VCaP (cell line): ENCODE results near the gene MAPK14.
A peak's percentile ranks its signal among the peaks of the same experiment; 100 is the strongest.

Source experiments
- H3K27ac ChIP-seq: fragments of 450-650 bp; 2 replicates; pipeline ENCODE4 v1.5.1; 2017
- CTCF ChIP-seq: fragments of 450-650 bp; conservative IDR thresholded peaks from 2 replicates; pipeline ENCODE4 v1.5.1; 2017; ENCODE audit warnings: mild to moderate bottlenecking, moderate library complexity

Gene MAPK14

GRCh38 chr6:36095497-36096391, 68.1 kb downstream of the MAPK14 start:
- no peak overlapping the region for H3K27ac ChIP-seq
- TF ChIP-seq CTCF: peak; percentile 64

GRCh38 chr6:36098253-36098919, 70.8 kb downstream of the MAPK14 start:
- TF ChIP-seq CTCF: no peak
- no peak overlapping the region for H3K27ac ChIP-seq

- H3K27ac ChIP-seq: no peak overlapping the region
- no peak for TF ChIP-seq CTCF
Measured at GRCh38 chr6:36098920-36099647, 71.5 kb downstream of the MAPK14 start.

- TF ChIP-seq CTCF: no peak
- H3K27ac ChIP-seq: no peak overlapping the region
Measured at GRCh38 chr6:36099869-36100483, 72.4 kb downstream of the MAPK14 start.

GRCh38 chr6:36101691-36102090, 74.1 kb downstream of the MAPK14 start:
- no peak for TF ChIP-seq CTCF
- no peak overlapping the region for H3K27ac ChIP-seq

GRCh38 chr6:36102853-36103252, 75.2 kb downstream of the MAPK14 start:
- no peak for TF ChIP-seq CTCF
- no peak overlapping the region for H3K27ac ChIP-seq

- TF ChIP-seq CTCF: no peak
- H3K27ac ChIP-seq: no peak overlapping the region
Measured at GRCh38 chr6:36104836-36105235, 77.2 kb downstream of the MAPK14 start.
